HepG2 (cell line): ENCODE measurements around the gene SRSF2. TPM values are rescaled to one million over a fixed set of nuclear protein-coding genes. Genes with fewer than 3 reads are reported as not detected.

Source experiments
- ATF4 ChIP-seq, 2 experiments: fragments of 450-650 bp in 1 of 2; sonication (generic) in 1 of 2; formaldehyde crosslinking; IDR thresholded peaks; 2 replicates each; pipeline versions ENCODE4 v1.5.0 to v1.8.0; 2020 to 2022; ENCODE audit warnings: mild to moderate bottlenecking in 1 of 2, missing genetic modification reagents in 1 of 2
- ESRRA ChIP-seq: sonication (generic); formaldehyde crosslinking; IDR thresholded peaks from 2 replicates; pipeline ENCODE4 v1.5.1; 2020; ENCODE audit warnings: mild to moderate bottlenecking, low read depth, missing genetic modification reagents
- FOXM1 ChIP-seq: sonication (generic); formaldehyde crosslinking; IDR thresholded peaks from 2 replicates; pipeline ENCODE4 v1.5.0; 2020; ENCODE audit warnings: missing genetic modification reagents
- HDAC1 ChIP-seq: sonication (generic); formaldehyde crosslinking; IDR thresholded peaks from 2 replicates; pipeline ENCODE4 v1.5.1; 2020; ENCODE audit warnings: mild to moderate bottlenecking, missing genetic modification reagents
- IKZF5 ChIP-seq: IDR thresholded peaks from 2 replicates; pipeline ENCODE4 v1.6.1; 2018; ENCODE audit warnings: missing genetic modification reagents, mild to moderate bottlenecking, missing compliant biosample characterization
- JUNB ChIP-seq: sonication (generic); formaldehyde crosslinking; IDR thresholded peaks from 2 replicates; pipeline ENCODE4 v1.8.0; 2022; ENCODE audit warnings: missing genetic modification reagents, mild to moderate bottlenecking, borderline replicate concordance
- KMT2A ChIP-seq: sonication (generic); formaldehyde crosslinking; IDR thresholded peaks from 2 replicates; pipeline ENCODE4 v1.4.0; 2020; ENCODE audit warnings: missing genetic modification reagents
- MYC ChIP-seq: sonication (generic); formaldehyde crosslinking; IDR thresholded peaks from 2 replicates; pipeline ENCODE4 v1.9.0; 2021; ENCODE audit warnings: missing genetic modification reagents, borderline replicate concordance
- NCOA1 ChIP-seq: sonication (generic); formaldehyde crosslinking; IDR thresholded peaks from 2 replicates; pipeline ENCODE4 v1.9.0; 2021; ENCODE audit warnings: missing genetic modification reagents
- NFRKB ChIP-seq: fragments of 450-650 bp; IDR thresholded peaks from 2 replicates; pipeline ENCODE4 v1.6.1; 2017
- NFYC ChIP-seq: IDR thresholded peaks from 2 replicates; pipeline ENCODE4 v1.6.1; 2016; ENCODE audit warnings: missing genetic modification reagents, missing compliant biosample characterization
- SMYD3 ChIP-seq: sonication (generic); formaldehyde crosslinking; IDR thresholded peaks from 2 replicates; pipeline ENCODE4 v1.8.1; 2023; ENCODE audit warnings: mild to moderate bottlenecking, missing genetic modification reagents
- YEATS2 ChIP-seq: sonication (generic); formaldehyde crosslinking; IDR thresholded peaks from 2 replicates; pipeline ENCODE4 v1.4.0; 2020; ENCODE audit warnings: missing genetic modification reagents, borderline replicate concordance
- ZBTB14 ChIP-seq: sonication (generic); formaldehyde crosslinking; IDR thresholded peaks from 2 replicates; pipeline ENCODE4 v1.4.0; 2020; ENCODE audit warnings: missing genetic modification reagents
- ZFYVE20 ChIP-seq: sonication (generic); formaldehyde crosslinking; IDR thresholded peaks from 2 replicates; pipeline ENCODE4 v1.8.0; 2023; ENCODE audit warnings: low read depth, mild to moderate bottlenecking, moderate library complexity, missing genetic modification reagents, borderline replicate concordance
- ZNF263 ChIP-seq: sonication (generic); formaldehyde crosslinking; IDR thresholded peaks from 2 replicates; pipeline ENCODE4 v1.4.0; 2020; ENCODE audit warnings: missing genetic modification reagents
- ZNF558 ChIP-seq: sonication (generic); formaldehyde crosslinking; IDR thresholded peaks from 2 replicates; pipeline ENCODE4 v1.9.0; 2022; ENCODE audit warnings: mild to moderate bottlenecking, missing genetic modification reagents, borderline replicate concordance
- ZNF644 ChIP-seq: IDR thresholded peaks from 2 replicates; pipeline ENCODE4 v1.6.1; 2016; ENCODE audit warnings: low read depth
- ZNF687 ChIP-seq: sonication (generic); formaldehyde crosslinking; IDR thresholded peaks from 2 replicates; pipeline ENCODE4 v1.5.1; 2020; ENCODE audit warnings: mild to moderate bottlenecking, missing genetic modification reagents, moderate library complexity
- ZNF850 ChIP-seq: sonication (generic); formaldehyde crosslinking; conservative IDR thresholded peaks from 2 replicates; pipeline ENCODE4 v1.9.0; 2021; ENCODE audit warnings: mild to moderate bottlenecking, missing genetic modification reagents
- ZNF879 ChIP-seq: sonication (generic); formaldehyde crosslinking; IDR thresholded peaks from 2 replicates; pipeline ENCODE4 v1.8.1; 2023; ENCODE audit warnings: missing genetic modification reagents
- ZSCAN9 ChIP-seq: IDR thresholded peaks from 2 replicates; pipeline ENCODE4 v1.6.1; 2016; ENCODE audit warnings: borderline replicate concordance
- polyA plus RNA-seq, 8 experiments: library from polyadenylated mRNA; depleted of rRNA in 3 of 8; stranded (reverse) in 7 of 8; unstranded in 1 of 8; fragments of >200 nt; fragmentation: Illumina TruSeq in 4 of 8; extraction: Trizol in 4 of 8; gene quantifications; 2 replicates each; pipeline versions ENCODE4 v1.2.1 to v1.2.3, GENCODE V29; 2011 to 2016; ENCODE audit warnings: low read depth in 4 of 8, missing spikeins in 1 of 8, mixed read lengths in 1 of 8; ENCODE audit not compliant: insufficient read depth in 1 of 8
- total RNA-seq, 5 experiments: library from RNA; depleted of rRNA; stranded (reverse); fragments of >200 nt; fragmentation: Illumina TruSeq; extraction: Trizol; gene quantifications; 2 replicates each; pipeline ENCODE4 v1.2.3, GENCODE V29; 2016; ENCODE audit warnings: low read depth in 1 of 5
- TF ChIP-seq, protein P1 (sequence below): IDR thresholded peaks from 2 replicates; pipeline ENCODE4 v1.6.1; 2016; ENCODE audit warnings: mild to moderate bottlenecking, missing biosample characterization, missing genetic modification reagents

Gene SRSF2
- total and polyA plus RNA-seq, 2 of the 13 experiments (the other 11 are each of a cell fraction or from before 2014, with no cell fraction given): 306 to 319 TPM

DNA sequence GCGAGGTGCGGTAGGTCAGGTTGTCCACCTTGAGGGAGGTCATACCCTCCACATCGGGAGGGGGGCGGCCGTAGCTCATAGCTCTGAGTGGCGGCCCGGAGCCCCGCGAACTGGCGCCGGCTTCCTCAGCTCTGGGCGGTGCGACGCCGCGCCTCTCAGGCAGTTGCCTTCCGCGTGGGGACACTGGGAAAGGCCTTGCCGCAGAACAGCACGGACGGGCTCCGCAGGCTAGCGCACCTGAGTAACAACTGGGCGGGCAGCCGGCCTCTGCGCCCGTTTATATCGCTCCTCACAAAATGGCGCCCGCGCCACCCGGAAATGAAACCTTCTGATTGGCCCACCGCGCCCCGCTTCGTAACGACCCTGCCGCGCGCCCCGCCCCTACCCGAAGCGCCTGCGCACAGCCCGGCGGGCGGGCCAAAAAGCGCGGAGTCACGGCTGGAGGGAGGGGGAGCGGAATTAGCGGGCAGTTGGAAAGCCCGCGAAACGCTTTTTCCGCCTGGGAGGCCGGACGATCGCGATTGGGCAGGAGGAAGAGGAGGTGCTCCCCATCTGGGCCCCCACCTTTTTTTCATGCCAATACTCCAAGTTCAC, at the start of gene SRSF2 (continued):
- TF ChIP-seq ZBTB14 (CRISPR knock-in tag): peak; percentile 40; the same call in 1 of the 2 replicates
- TF ChIP-seq ZNF850 (CRISPR knock-in tag): 0 out of 2 replicates have a peak, but pooled peaks have one; percentile 58
- no peak; the same call in 1 of the 2 replicates for TF ChIP-seq ZSCAN9 (CRISPR knock-in tag)
- TF ChIP-seq ZNF263 (CRISPR knock-in tag): peak; percentile 99
- TF ChIP-seq FOXM1 (CRISPR knock-in tag): no peak; the same call in 1 of the 2 replicates
- TF ChIP-seq MYC (CRISPR knock-in tag): peak; percentile 90
- TF ChIP-seq, protein P1, sequence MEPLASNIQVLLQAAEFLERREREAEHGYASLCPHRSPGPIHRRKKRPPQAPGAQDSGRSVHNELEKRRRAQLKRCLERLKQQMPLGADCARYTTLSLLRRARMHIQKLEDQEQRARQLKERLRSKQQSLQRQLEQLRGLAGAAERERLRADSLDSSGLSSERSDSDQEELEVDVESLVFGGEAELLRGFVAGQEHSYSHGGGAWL (CRISPR knock-in tag): peak; percentile 97
- peak; percentile 91; the same call in 1 of the 2 replicates for TF ChIP-seq NCOA1 (CRISPR knock-in tag)
- peak; percentile 92 for TF ChIP-seq KMT2A (CRISPR knock-in tag)
- TF ChIP-seq ZNF879 (CRISPR knock-in tag): peak; percentile 96
- no peak for TF ChIP-seq JUNB (CRISPR knock-in tag)
- TF ChIP-seq NFYC (CRISPR knock-in tag): peak; percentile 89
- TF ChIP-seq ZFYVE20: peak; percentile 98
- no peak; the same call in none of the 2 replicates for TF ChIP-seq SMYD3 (CRISPR knock-in tag)
- TF ChIP-seq ATF4 (CRISPR knock-in tag; IDR thresholded peaks at IDR 0.05): peak in 1 of 2 experiments; percentile 76; a peak in 2 of 4 replicates
- peak; percentile 92 for TF ChIP-seq IKZF5 (CRISPR knock-in tag)
- peak; percentile 74; the same call in 1 of the 2 replicates for TF ChIP-seq HDAC1
- no peak for TF ChIP-seq NFRKB
- no peak for TF ChIP-seq ZNF644 (CRISPR knock-in tag)
- TF ChIP-seq YEATS2 (CRISPR knock-in tag): peak; percentile 91
- peak; percentile 98 for TF ChIP-seq ZNF558
- peak; percentile 90 for TF ChIP-seq ESRRA (CRISPR knock-in tag)
- TF ChIP-seq ZNF687 (CRISPR knock-in tag): peak; percentile 86; the same call in 1 of the 2 replicates
